Activated CD8-positive, alpha-beta T cell treated with anti-CD3 and anti-CD28 coated beads, Interleukin-2, amount 10 ng/mL, durations not matched to agents 7 days and 5 days (primary cell): Measurements from ENCODE around the gene UBAC2. TPM values are rescaled to one million over a fixed set of nuclear protein-coding genes. Genes with fewer than 3 reads are reported as not detected.
"Not testable (repeated sequence)": the region's sequence is repeated elsewhere in the genome, so short reads cannot be mapped to it uniquely, and the experiment has no call there.

Source experiments
- ATAC-seq: fragments of 150-1000 bp; cut with Tn5 transposase; one replicate; pipeline ENCODE4 v1.10.0; 2021; ENCODE audit warnings: moderate library complexity
- CTCF ChIA-PET: fragments of 350-600 bp; sonication (Branson Sonifier 250); formaldehyde crosslinking; loops from one replicate; lab custom pipeline; 2021; ENCODE audit warnings: antibody characterized with exemption; lab: Charles Lee
- POLR2A ChIA-PET: fragments of 350-600 bp; sonication (Branson Sonifier 250); formaldehyde crosslinking; loops from one replicate; lab custom pipeline; 2021; ENCODE audit warnings: antibody characterized with exemption; lab: Charles Lee
- DNase-seq: peaks from one replicate; pipeline ENCODE4 v3.0.0-alpha.2; 2020
- H3K27ac Mint-ChIP-seq: one replicate; pipeline ENCODE4 v1.8.0; 2021; ENCODE audit warnings: mild to moderate bottlenecking, mixed read lengths
- H3K27me3 Mint-ChIP-seq: one replicate; pipeline ENCODE4 v1.8.0; 2021; ENCODE audit warnings: low read depth, mixed read lengths
- H3K36me3 Mint-ChIP-seq: one replicate; pipeline ENCODE4 v1.8.0; 2021; ENCODE audit warnings: low read depth, mixed read lengths
- H3K4me1 Mint-ChIP-seq: one replicate; pipeline ENCODE4 v1.8.0; 2021; ENCODE audit warnings: low read depth, mixed read lengths
- H3K4me3 Mint-ChIP-seq: one replicate; pipeline ENCODE4 v1.8.0; 2021; ENCODE audit warnings: mild to moderate bottlenecking, mixed read lengths
- H3K9me3 Mint-ChIP-seq: one replicate; pipeline ENCODE4 v1.8.0; 2022; ENCODE audit warnings: mixed read lengths; ENCODE audit not compliant: insufficient read depth
- total RNA-seq, 2 experiments: library from RNA; stranded (reverse); gene quantifications; one replicate each; pipeline ENCODE4 v1.2.3, GENCODE V29; 2021

UBAC2 gene
- total RNA-seq, 2 experiments from 2014 or later: 67.4 to 71.2 TPM

- H3K27ac Mint-ChIP-seq: peak overlapping the region; percentile 60
- POLR2A ChIA-PET: interaction anchor here (0.6 to 2.3 kb wide), 2 partner anchors 9 to 26 kb away, joined by 3 to 11 read pairs; partner anchors contain the start of gene UBAC2
- peaks cover 52% of the 10 kb centered on the region for H3K36me3 Mint-ChIP-seq
- H3K4me1 Mint-ChIP-seq: peaks cover 81% of the 10 kb centered on the region
- CTCF ChIA-PET: interaction anchor here (0.8 to 0.9 kb wide), 2 partner anchors 25 to 40 kb away, joined by 3 read pairs; no protein-coding TSS in a partner anchor
- H3K9me3 Mint-ChIP-seq: no peaks in the 10 kb centered on the region
- no peak overlapping the region for H3K4me3 Mint-ChIP-seq
- H3K27me3 Mint-ChIP-seq: no peaks in the 10 kb centered on the region
- ATAC-seq (no peak), DNase-seq (no peak)
These were observed 25.9 kb downstream of the UBAC2 start for GRCh38 chr13:99226513-99226912.

GRCh38 chr13:99227331-99227900 is 26.8 kb downstream of the UBAC2 start:
- no peaks in the 10 kb centered on the region for H3K27me3 Mint-ChIP-seq
- H3K4me1 Mint-ChIP-seq: peaks cover 78% of the 10 kb centered on the region
- ChIA-PET POLR2A (interaction anchor here (0.9 to 2.3 kb wide), 3 partner anchors 8 to 27 kb away, joined by 3 to 11 read pairs (median 3); partner anchors contain the start of gene UBAC2), CTCF (interaction anchor here (0.7 to 1.2 kb wide), 8 partner anchors 10 to 1292 kb away, joined by 3 to 5 read pairs (median 3); partner anchors contain the start of genes GPR18 and UBAC2)
- no peak for ATAC-seq
- H3K27ac Mint-ChIP-seq: peak overlapping the region; percentile 54
- no peaks in the 10 kb centered on the region for H3K9me3 Mint-ChIP-seq
- no peak overlapping the region for H3K4me3 Mint-ChIP-seq
- H3K36me3 Mint-ChIP-seq: peaks cover 48% of the 10 kb centered on the region
- no peak for DNase-seq

GRCh38 chr13:99227909-99228688 is 27.4 kb downstream of the UBAC2 start:
- no peak for ATAC-seq
- Mint-ChIP-seq H3K27ac (peak overlapping the region; percentile 84), H3K9me3 (no peaks in the 10 kb centered on the region), H3K4me1 (peaks cover 71% of the 10 kb centered on the region), H3K27me3 (no peaks in the 10 kb centered on the region), H3K4me3 (peak overlapping the region; percentile 65), H3K36me3 (peaks cover 41% of the 10 kb centered on the region)
- DNase-seq: no peak
- CTCF ChIA-PET: interaction anchor here (0.7 to 1.2 kb wide), 6 partner anchors 9 to 1292 kb away, joined by 3 to 5 read pairs (median 4); partner anchors contain the start of genes GPR18 and UBAC2
- POLR2A ChIA-PET: interaction anchor here (0.9 to 2.3 kb wide), 3 partner anchors 9 to 28 kb away, joined by 3 to 11 read pairs (median 3); partner anchors contain the start of gene UBAC2

DNA sequence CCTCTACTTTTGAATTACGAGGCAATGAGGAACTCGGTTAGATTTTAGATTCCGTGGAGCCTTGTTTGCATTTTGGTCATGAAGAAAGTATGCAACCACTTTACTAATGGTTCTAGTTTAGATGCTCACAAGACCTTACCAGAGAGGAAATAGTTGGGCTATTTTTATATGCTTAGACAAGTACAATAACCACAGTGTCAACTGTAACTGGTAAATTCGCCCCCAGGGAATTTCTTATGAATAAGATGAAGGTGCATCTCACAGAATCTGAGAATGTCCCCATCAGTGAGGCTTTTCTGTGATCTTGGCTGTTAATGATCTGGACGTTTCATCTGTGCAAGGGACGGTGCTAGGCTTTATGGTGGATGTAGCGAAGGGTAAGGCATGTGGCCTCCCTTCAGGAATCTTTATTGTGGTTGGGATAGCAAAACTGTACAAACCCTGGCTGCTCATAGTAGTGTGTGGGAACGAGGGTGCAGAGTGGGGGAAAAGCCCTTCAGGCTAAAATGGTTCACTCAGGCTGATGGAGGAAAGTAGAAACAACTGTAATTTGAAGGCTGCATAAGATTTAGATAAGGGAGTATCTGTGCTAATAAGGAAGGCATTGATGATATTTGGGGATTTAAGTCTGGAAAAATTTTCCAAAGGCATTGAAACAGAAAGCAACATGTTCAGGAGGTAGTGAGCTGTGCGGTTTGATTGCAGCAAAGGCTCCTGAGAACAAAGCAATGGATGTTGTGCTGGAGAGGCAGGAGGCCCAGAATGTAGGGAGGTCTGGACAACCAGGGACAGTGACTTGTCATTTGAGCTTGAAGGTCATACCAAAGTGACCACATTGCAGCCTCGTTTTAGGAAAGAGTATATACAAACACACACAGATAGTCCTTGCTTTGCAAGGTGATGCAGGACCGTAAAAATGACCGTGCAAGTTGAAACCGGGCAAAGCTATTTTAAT is 28.4 kb downstream of the UBAC2 start:
- H3K27ac Mint-ChIP-seq: peak overlapping the region; percentile 84
- no peaks in the 10 kb centered on the region for H3K27me3 Mint-ChIP-seq
- peak overlapping the region; percentile 65 for H3K4me3 Mint-ChIP-seq
- POLR2A ChIA-PET: interaction anchor here (6.3 kb wide), 1 partner anchor 29 kb away, joined by 31 read pairs; the partner anchor contains the start of gene UBAC2
- CTCF ChIA-PET: interaction anchor here (0.7 to 2.0 kb wide), 3 partner anchors 24 to 37 kb away, joined by 3 to 4 read pairs (median 4); no protein-coding TSS in a partner anchor
- DNase-seq (no peak), ATAC-seq (peak; percentile 62)
- H3K9me3 Mint-ChIP-seq: no peaks in the 10 kb centered on the region
- peaks cover 37% of the 10 kb centered on the region for H3K36me3 Mint-ChIP-seq
- H3K4me1 Mint-ChIP-seq: peaks cover 62% of the 10 kb centered on the region

GRCh38 chr13:99230588-99230987 is 29.9 kb downstream of the UBAC2 start:
- ATAC-seq, H3K9me3 Mint-ChIP-seq, H3K27me3 Mint-ChIP-seq, DNase-seq, H3K4me3 Mint-ChIP-seq: not testable (repeated sequence)
- CTCF ChIA-PET: interaction anchor here (0.7 to 2.0 kb wide), 9 partner anchors 12 to 55 kb away, joined by 3 to 9 read pairs (median 4); partner anchors contain the start of genes GPR18 and UBAC2
- H3K4me1 Mint-ChIP-seq: peaks cover 61% of the 10 kb centered on the region
- H3K27ac Mint-ChIP-seq: peak overlapping the region; percentile 23
- POLR2A ChIA-PET: interaction anchor here (0.8 to 6.3 kb wide), 3 partner anchors 11 to 30 kb away, joined by 3 to 31 read pairs (median 3); partner anchors contain the start of gene UBAC2
- peaks cover 39% of the 10 kb centered on the region for H3K36me3 Mint-ChIP-seq

DNA sequence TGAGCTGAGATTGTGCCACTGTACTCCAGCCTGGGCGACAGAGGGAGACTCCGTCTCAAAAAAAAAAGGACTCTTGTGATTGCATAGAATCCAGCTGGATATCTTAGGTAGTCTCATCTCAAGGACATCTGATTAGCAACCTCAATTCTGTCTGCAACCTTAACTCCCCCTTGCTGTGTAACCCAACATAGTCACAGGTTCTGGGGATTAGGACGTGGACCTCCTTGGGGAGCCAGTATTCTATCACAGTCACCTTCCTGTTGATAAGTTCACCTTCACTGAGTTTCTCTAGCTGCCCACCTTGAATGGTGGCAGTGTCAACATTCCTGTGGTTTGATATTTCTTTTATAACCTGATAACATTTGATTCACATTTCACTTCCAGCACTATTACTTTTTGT is 30.3 kb downstream of the UBAC2 start:
- CTCF ChIA-PET: interaction anchor here (0.7 to 2.4 kb wide), 11 partner anchors 12 to 55 kb away, joined by 3 to 9 read pairs (median 4); partner anchors contain the start of gene UBAC2

DNA sequence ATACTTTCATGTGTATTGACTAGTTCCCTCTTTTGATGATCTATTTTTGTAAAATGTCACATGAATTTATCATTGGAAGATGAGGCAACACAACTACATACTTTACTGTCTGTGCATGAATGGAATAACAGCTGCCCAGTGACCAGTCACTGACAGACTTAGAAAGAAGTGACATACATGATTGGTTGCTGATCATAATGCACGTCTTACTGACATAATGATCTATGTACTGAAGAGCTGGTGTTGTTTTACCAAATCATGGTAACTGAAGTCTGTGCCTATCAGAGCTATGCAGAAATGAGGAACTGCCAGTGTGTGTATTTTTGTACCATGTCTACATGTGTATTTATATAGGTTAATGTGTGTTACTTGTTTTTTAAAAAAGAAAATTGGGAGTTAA is 31.1 kb downstream of the UBAC2 start:
- Mint-ChIP-seq H3K4me1 (peaks cover 56% of the 10 kb centered on the region), H3K4me3 (no peak overlapping the region), H3K36me3 (peaks cover 35% of the 10 kb centered on the region), H3K9me3 (no peaks in the 10 kb centered on the region), H3K27me3 (no peaks in the 10 kb centered on the region), H3K27ac (peak overlapping the region; percentile 13)
- DNase-seq: no peak
- POLR2A ChIA-PET: interaction anchor here (1.5 to 6.3 kb wide), 2 partner anchors 24 to 31 kb away, joined by 8 to 31 read pairs; partner anchors contain the start of gene UBAC2
- CTCF ChIA-PET: interaction anchor here (0.9 to 2.4 kb wide), 11 partner anchors 12 to 56 kb away, joined by 3 to 9 read pairs (median 4); partner anchors contain the start of genes GPR18 and UBAC2
- ATAC-seq: no peak

More for the DNA sequence above, 30.3 kb downstream of the UBAC2 start:
- no peak for DNase-seq
- Mint-ChIP-seq H3K27ac (no peak overlapping the region), H3K4me3 (no peak overlapping the region), H3K27me3 (no peaks in the 10 kb centered on the region), H3K36me3 (peaks cover 37% of the 10 kb centered on the region), H3K9me3 (no peaks in the 10 kb centered on the region), H3K4me1 (peaks cover 58% of the 10 kb centered on the region)
- no peak for ATAC-seq
- POLR2A ChIA-PET: interaction anchor here (0.8 to 6.3 kb wide), 3 partner anchors 12 to 31 kb away, joined by 3 to 31 read pairs (median 3); partner anchors contain the start of gene UBAC2

- CTCF ChIA-PET: interaction anchor here (0.9 to 2.0 kb wide), 8 partner anchors 11 to 38 kb away, joined by 3 to 5 read pairs (median 4); partner anchors contain the start of genes GPR18 and UBAC2
- peak; percentile 93 for ATAC-seq
- Mint-ChIP-seq H3K9me3 (no peaks in the 10 kb centered on the region), H3K4me3 (peak overlapping the region; percentile 67), H3K4me1 (peaks cover 50% of the 10 kb centered on the region), H3K27me3 (no peaks in the 10 kb centered on the region), H3K36me3 (peaks cover 50% of the 10 kb centered on the region), H3K27ac (peak overlapping the region; percentile 90)
- POLR2A ChIA-PET: interaction anchor here (0.6 to 1.4 kb wide), 7 partner anchors 10 to 38 kb away, joined by 3 to 7 read pairs (median 3); partner anchors contain the start of genes GPR18 and UBAC2
- DNase-seq: peak; percentile 52
These were observed 37.5 kb downstream of the UBAC2 start for GRCh38 chr13:99237981-99238662.

- Mint-ChIP-seq H3K4me1 (peaks cover 19% of the 10 kb centered on the region), H3K36me3 (peaks cover 55% of the 10 kb centered on the region), H3K9me3 (no peaks in the 10 kb centered on the region), H3K27ac (no peak overlapping the region), H3K27me3 (no peaks in the 10 kb centered on the region), H3K4me3 (no peak overlapping the region)
- POLR2A ChIA-PET: no interaction called here
- DNase-seq: no peak
- no peak for ATAC-seq
- CTCF ChIA-PET: interaction anchor here (0.7 to 1.3 kb wide), 2 partner anchors 15 to 346 kb away, joined by 3 to 5 read pairs; no protein-coding TSS in a partner anchor
These were observed 45.4 kb downstream of the UBAC2 start for GRCh38 chr13:99246100-99246499.
